ENCODE measurements around the gene TCTN3.

GRCh38 chr10:95706573-95706972 is 12.8 kb upstream of the TCTN3 start:
- TF ChIP-seq CTCF (IDR thresholded peaks at IDR 0.05; ENCODE audit: extremely low read depth in 1 of 2, insufficient read depth in 1 of 2, low read depth in 1 of 2, low read length in 2 of 2) (no peak), POLR2AphosphoS5 (IDR thresholded peaks at IDR 0.05; ENCODE audit: insufficient read depth, low read depth, low read length) (no peak), JUN (IDR thresholded peaks at IDR 0.05; ENCODE audit: borderline replicate concordance, insufficient read depth, insufficient read length, low read depth) (no peak), EZH2 (IDR thresholded peaks at IDR 0.05; ENCODE audit: borderline replicate concordance, low read depth, low read length, severe bottlenecking) (no peak)
